AG09309 (cell line): Measurements from ENCODE around the gene ZNF254.
"Not testable (repeated sequence)": the region's sequence is repeated elsewhere in the genome, so short reads cannot be mapped to it uniquely, and the experiment has no call there.

Source experiments
- DNase-seq: peaks from one replicate; pipeline ENCODE4 v3.0.0-alpha.2; 2010; ENCODE audit warnings: low read depth
- H3K4me3 ChIP-seq: 2 replicates; pipeline ENCODE4 v1.5.1; 2011; ENCODE audit warnings: mild to moderate bottlenecking, low read depth, low read length, moderate library complexity; ENCODE audit not compliant: control insufficient read depth
- CTCF ChIP-seq: IDR thresholded peaks from 2 replicates; pipeline ENCODE4 v1.5.1; 2011; ENCODE audit warnings: mild to moderate bottlenecking, low read depth, low read length, inconsistent platforms; ENCODE audit not compliant: insufficient read depth, control insufficient read depth; ENCODE audit errors: missing control alignments

Gene ZNF254

GRCh38 chr19:24069905-24070657 is 16.9 kb upstream of the ZNF254 start:
- TF ChIP-seq CTCF = no peak
- H3K4me3 ChIP-seq = no peak overlapping the region
- DNase-seq = no peak

- no peak for TF ChIP-seq CTCF
- H3K4me3 ChIP-seq = no peak overlapping the region
- DNase-seq = no peak
Measured at GRCh38 chr19:24071078-24071477, 15.9 kb upstream of the ZNF254 start.

GRCh38 chr19:24072720-24073119 is 14.3 kb upstream of the ZNF254 start:
- H3K4me3 ChIP-seq = no peak overlapping the region
- no peak for TF ChIP-seq CTCF
- no peak for DNase-seq

- DNase-seq = no peak
- H3K4me3 ChIP-seq = no peak overlapping the region
- no peak for TF ChIP-seq CTCF
Measured at GRCh38 chr19:24073807-24074206, 13.2 kb upstream of the ZNF254 start.

- TF ChIP-seq CTCF = no peak
- DNase-seq = no peak
Measured at GRCh38 chr19:24074720-24075454, 12.1 kb upstream of the ZNF254 start.

GRCh38 chr19:24075530-24075929 is 11.5 kb upstream of the ZNF254 start:
- DNase-seq, H3K4me3 ChIP-seq: not testable (repeated sequence)

More at GRCh38 chr19:24074720-24075454, 12.1 kb upstream of the ZNF254 start:
- H3K4me3 ChIP-seq = no peak overlapping the region

GRCh38 chr19:24078680-24079079 is 8.3 kb upstream of the ZNF254 start:
- TF ChIP-seq CTCF = no peak
- H3K4me3 ChIP-seq = no peak overlapping the region
- DNase-seq = no peak
